NCI-H345 treated with DMSO at 0.1 percent for 48 hours (cell line): ENCODE measurements around the gene HES1.
"Not testable (repeated sequence)": the region's sequence is repeated elsewhere in the genome, so short reads cannot be mapped to it uniquely, and the experiment has no call there.

Source experiments
- DNase-seq: peaks from one replicate; lab custom pipeline; 2025; ENCODE audit not compliant: unreplicated experiment; lab: John Stamatoyannopoulos, UW

HES1 gene

GRCh38 chr3:194125442-194125841, 10.5 kb upstream of the HES1 start:
- peak; percentile 99 for DNase-seq

- DNase-seq, result no peak
These were observed 9.2 kb upstream of the HES1 start for GRCh38 chr3:194126790-194127189.

GRCh38 chr3:194128202-194128918, 7.6 kb upstream of the HES1 start:
- no peak for DNase-seq

GRCh38 chr3:194128919-194129295, 7.0 kb upstream of the HES1 start:
- DNase-seq, result not testable (repeated sequence)

- no peak for DNase-seq
These were observed 6.3 kb upstream of the HES1 start for GRCh38 chr3:194129581-194130133.

- DNase-seq, result no peak
These were observed 5.8 kb upstream of the HES1 start for GRCh38 chr3:194130188-194130587.

- peak; percentile 93 for DNase-seq
These were observed 5.0 kb upstream of the HES1 start for GRCh38 chr3:194130807-194131589.

GRCh38 chr3:194132465-194133286, 3.3 kb upstream of the HES1 start:
- DNase-seq, result no peak

GRCh38 chr3:194133661-194134230, 2.2 kb upstream of the HES1 start:
- DNase-seq, result no peak

GRCh38 chr3:194134231-194134756, 1.7 kb upstream of the HES1 start:
- no peak for DNase-seq

- peak; percentile 80 for DNase-seq
These were observed 1.0 kb upstream of the HES1 start for GRCh38 chr3:194134757-194135515.

- no peak for DNase-seq
These were observed 487 bp upstream of the HES1 start for GRCh38 chr3:194135516-194135805.

GRCh38 chr3:194136519-194137007, 615 bp downstream of the HES1 start:
- no peak for DNase-seq

GRCh38 chr3:194137008-194137505, 1.1 kb downstream of the HES1 start:
- DNase-seq, result peak; percentile 76

- DNase-seq, result peak; percentile 33
These were observed 1.8 kb downstream of the HES1 start for GRCh38 chr3:194137506-194138474.

- DNase-seq, result no peak
These were observed 2.8 kb downstream of the HES1 start for GRCh38 chr3:194138732-194139070.

GRCh38 chr3:194139071-194139813, 3.3 kb downstream of the HES1 start:
- DNase-seq, result no peak

- no peak for DNase-seq
These were observed 4.0 kb downstream of the HES1 start for GRCh38 chr3:194139814-194140391.
